Vagina (tissue), 2 donors: ENCODE results near the gene FIS1.

Source experiments
- POLR2AphosphoS5 ChIP-seq, 2 donors: sonication (generic); formaldehyde crosslinking; IDR thresholded peaks; one replicate each; pipeline ENCODE4 v1.9.0; 2017; ENCODE audit warnings: antibody characterized with exemption in 2 of 2, mild to moderate bottlenecking in 2 of 2, low read depth in 1 of 2; ENCODE audit not compliant: insufficient read depth in 1 of 2
- TF ChIP-seq, protein P1 (sequence below), 3 experiments: fragments of 450-650 bp in 2 of 3; fragments of 200-600 bp in 1 of 3; sonication (generic) in 1 of 3; IDR thresholded peaks; one replicate each; pipeline ENCODE4 v1.5.1; 2017 to 2019; ENCODE audit warnings: antibody characterized with exemption in 3 of 3, mild to moderate bottlenecking in 2 of 3, moderate library complexity in 2 of 3

- TF ChIP-seq, protein P1, sequence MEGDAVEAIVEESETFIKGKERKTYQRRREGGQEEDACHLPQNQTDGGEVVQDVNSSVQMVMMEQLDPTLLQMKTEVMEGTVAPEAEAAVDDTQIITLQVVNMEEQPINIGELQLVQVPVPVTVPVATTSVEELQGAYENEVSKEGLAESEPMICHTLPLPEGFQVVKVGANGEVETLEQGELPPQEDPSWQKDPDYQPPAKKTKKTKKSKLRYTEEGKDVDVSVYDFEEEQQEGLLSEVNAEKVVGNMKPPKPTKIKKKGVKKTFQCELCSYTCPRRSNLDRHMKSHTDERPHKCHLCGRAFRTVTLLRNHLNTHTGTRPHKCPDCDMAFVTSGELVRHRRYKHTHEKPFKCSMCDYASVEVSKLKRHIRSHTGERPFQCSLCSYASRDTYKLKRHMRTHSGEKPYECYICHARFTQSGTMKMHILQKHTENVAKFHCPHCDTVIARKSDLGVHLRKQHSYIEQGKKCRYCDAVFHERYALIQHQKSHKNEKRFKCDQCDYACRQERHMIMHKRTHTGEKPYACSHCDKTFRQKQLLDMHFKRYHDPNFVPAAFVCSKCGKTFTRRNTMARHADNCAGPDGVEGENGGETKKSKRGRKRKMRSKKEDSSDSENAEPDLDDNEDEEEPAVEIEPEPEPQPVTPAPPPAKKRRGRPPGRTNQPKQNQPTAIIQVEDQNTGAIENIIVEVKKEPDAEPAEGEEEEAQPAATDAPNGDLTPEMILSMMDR (IDR thresholded peaks at IDR 0.05): no peak
- TF ChIP-seq POLR2AphosphoS5 (IDR thresholded peaks at IDR 0.05; ENCODE audit: insufficient read depth in 1 of 2, low read depth in 1 of 2): no peak
These were observed 5.0 kb downstream of the FIS1 start for GRCh38 chr7:101239951-101240220.
